ENCODE results near the gene PARP15.

Gene PARP15

GRCh38 chr3:122538956-122539490 is 38.4 kb upstream of the PARP15 start:
- no peak for DNase-seq (ENCODE audit: low spot score)
- TF ChIP-seq CTCF (IDR thresholded peaks at IDR 0.05; ENCODE audit: borderline replicate concordance, control extremely low read depth, extremely low read depth, insufficient read depth, missing control alignments) = no peak
- in situ Hi-C loops (cut with MboI; ENCODE audit: low sequenced_read_pairs, unreplicated experiment) = no loop called here

GRCh38 chr3:122546151-122546550 is 31.3 kb upstream of the PARP15 start:
- no peak for TF ChIP-seq CTCF (IDR thresholded peaks at IDR 0.05; ENCODE audit: borderline replicate concordance, control extremely low read depth, extremely low read depth, insufficient read depth, missing control alignments)
- in situ Hi-C loops (cut with MboI; ENCODE audit: low sequenced_read_pairs, unreplicated experiment) = no loop called here
- no peak for DNase-seq (ENCODE audit: low spot score)

GRCh38 chr3:122548076-122548475 is 29.4 kb upstream of the PARP15 start:
- in situ Hi-C loops (cut with MboI; ENCODE audit: low sequenced_read_pairs, unreplicated experiment) = no loop called here
- no peak for DNase-seq (ENCODE audit: low spot score)
- TF ChIP-seq CTCF (IDR thresholded peaks at IDR 0.05; ENCODE audit: borderline replicate concordance, control extremely low read depth, extremely low read depth, insufficient read depth, missing control alignments) = no peak

- in situ Hi-C loops (cut with MboI; ENCODE audit: low sequenced_read_pairs, unreplicated experiment) = no loop called here
- no peak for TF ChIP-seq CTCF (IDR thresholded peaks at IDR 0.05; ENCODE audit: borderline replicate concordance, control extremely low read depth, extremely low read depth, insufficient read depth, missing control alignments)
- no peak for DNase-seq (ENCODE audit: low spot score)
Measured at GRCh38 chr3:122548619-122549018, 28.8 kb upstream of the PARP15 start.

- no peak for DNase-seq (ENCODE audit: low spot score)
- in situ Hi-C loops (cut with MboI; ENCODE audit: low sequenced_read_pairs, unreplicated experiment) = no loop called here
- TF ChIP-seq CTCF (IDR thresholded peaks at IDR 0.05; ENCODE audit: borderline replicate concordance, control extremely low read depth, extremely low read depth, insufficient read depth, missing control alignments) = no peak
Measured at GRCh38 chr3:122553171-122553570, 24.3 kb upstream of the PARP15 start.

GRCh38 chr3:122555275-122556071 is 22.0 kb upstream of the PARP15 start:
- in situ Hi-C loops (cut with MboI; ENCODE audit: low sequenced_read_pairs, unreplicated experiment) = loop anchor here (5.0 kb wide), 1 partner anchor 122 kb away; no protein-coding TSS in a partner anchor
- no peak for TF ChIP-seq CTCF (IDR thresholded peaks at IDR 0.05; ENCODE audit: borderline replicate concordance, control extremely low read depth, extremely low read depth, insufficient read depth, missing control alignments)
- no peak for DNase-seq (ENCODE audit: low spot score)

Data from GM13976 (cell line).